GM19351 (cell line): ENCODE measurements around the gene PLPP1.
"Not testable (repeated sequence)": the region's sequence is repeated elsewhere in the genome, so short reads cannot be mapped to it uniquely, and the experiment has no call there.

Experiments
- ATAC-seq: cut with Tn5 transposase; IDR thresholded peaks from one replicate; pipeline ENCODE4 v1.9.1; 2021; ENCODE audit warnings: mild to moderate bottlenecking, moderate library complexity; ENCODE audit not compliant: unreplicated experiment

PLPP1 gene

GRCh38 chr5:55546947-55547346 is 12.2 kb upstream of the PLPP1 start:
- ATAC-seq = peak; percentile 51

- no peak for ATAC-seq
Measured at GRCh38 chr5:55544341-55544740, 9.6 kb upstream of the PLPP1 start.

DNA sequence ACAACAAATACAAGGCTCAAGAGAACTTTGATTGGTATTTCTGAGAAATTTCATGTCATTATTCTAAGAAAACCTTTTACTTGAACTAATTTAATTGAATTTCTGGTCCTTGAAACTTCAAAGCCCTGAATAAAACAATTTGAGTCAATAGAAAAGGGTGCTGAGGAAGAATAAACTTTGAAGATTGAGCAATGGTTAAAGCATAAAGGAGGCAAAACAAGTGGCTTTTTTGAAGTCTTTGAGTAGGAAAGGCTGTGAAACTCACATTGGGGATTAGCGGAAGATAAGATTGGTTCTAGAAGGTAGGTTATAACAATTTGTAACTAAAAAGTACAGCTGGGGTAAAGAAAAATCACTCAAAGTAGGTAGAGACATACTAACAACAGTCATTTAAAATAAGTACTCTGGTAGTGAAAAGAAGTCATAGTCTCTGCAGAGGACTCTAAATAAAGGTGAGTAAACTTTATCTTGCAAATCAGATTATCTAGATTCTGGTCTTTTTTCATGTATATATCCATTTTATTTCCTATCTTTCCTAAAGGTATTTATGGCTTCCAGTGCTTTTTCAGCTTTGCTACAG is 6.4 kb upstream of the PLPP1 start:
- ATAC-seq = no peak

- ATAC-seq = peak; percentile 47
Measured at GRCh38 chr5:55540525-55540924, 5.8 kb upstream of the PLPP1 start.

GRCh38 chr5:55540024-55540423 is 5.3 kb upstream of the PLPP1 start:
- ATAC-seq = peak; percentile 54

DNA sequence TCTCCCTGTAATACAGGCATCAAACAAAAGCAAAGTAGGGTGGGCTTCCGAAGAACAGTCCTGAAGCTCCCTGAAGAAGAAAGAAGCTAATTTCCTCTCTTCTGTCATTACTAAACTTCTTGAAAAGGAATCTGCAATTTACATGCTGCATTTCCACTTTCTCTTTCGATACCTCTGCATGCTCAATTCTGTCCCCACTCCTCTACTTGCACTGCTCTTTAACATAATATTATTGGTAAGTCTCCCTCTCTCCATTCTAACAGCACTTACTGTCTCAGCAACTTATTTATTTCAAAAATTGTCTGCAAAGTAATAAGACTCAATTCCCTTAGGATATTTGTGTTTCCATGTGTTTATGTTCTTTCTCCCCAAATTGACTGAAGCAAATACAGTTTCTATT is 3.9 kb upstream of the PLPP1 start:
- ATAC-seq = no peak

DNA sequence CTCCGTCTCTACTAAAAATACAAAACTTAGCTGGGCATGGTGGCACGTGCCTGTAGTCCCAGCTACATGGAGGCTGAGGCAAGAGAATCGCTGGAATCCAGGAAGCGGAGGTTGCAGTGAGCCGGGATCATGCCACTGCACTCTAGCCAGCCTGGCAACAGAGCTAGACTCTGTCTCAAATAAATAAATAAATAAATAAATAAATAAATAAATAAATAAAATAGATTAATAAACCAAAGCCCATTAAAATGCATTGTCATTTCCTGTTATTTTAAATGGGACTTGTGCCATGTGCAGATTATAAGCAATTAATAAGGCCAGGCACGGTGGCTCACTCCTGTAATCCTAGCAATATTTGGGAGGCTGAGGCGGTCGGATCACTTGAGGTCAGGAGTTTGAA is 2.6 kb upstream of the PLPP1 start:
- ATAC-seq = not testable (repeated sequence)

- ATAC-seq = peak; percentile 10
Measured at GRCh38 chr5:55535199-55535905, 588 bp upstream of the PLPP1 start.

DNA sequence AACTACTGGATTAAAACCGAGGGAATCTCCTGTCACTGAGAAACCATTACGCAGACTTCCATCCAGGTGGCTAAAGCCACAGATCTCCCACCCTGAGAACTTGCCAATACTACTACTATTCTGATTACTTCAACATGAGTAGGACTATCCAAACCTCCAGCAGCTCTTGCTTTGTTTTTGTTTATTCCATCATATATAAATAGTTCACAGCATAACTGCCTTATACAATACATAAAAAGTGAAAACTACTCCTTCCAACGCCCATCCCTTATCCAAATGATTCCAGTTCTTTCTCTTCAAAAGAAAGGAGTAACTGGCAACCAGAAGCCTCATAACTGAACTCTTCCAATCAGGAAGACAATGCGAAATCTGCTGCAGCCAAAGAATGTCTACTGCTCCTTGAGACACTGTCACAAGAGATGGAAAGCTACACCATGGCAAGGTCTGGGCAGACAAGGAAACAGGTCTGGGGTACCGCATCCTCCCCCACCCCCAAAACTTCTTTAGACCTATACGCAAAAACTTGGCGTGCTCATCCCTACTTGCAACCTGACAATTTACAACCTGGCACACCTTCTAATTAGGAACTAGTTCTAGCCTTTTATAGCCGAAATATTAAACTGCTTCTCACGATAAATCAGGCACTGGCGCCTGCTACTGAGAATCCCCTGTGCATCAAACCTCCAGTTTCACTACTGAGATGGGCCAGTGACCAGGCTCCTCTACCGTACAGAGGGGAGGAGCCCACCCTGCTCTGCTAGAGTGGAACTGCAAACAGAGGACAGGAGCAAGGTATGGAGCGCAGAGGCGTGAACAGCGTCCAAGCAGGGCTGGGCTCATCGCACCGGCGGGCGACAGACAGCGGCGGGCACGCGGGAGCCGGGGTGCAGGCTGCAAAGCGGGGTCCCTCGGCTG is 986 bp downstream of the PLPP1 start:
- ATAC-seq = peak; percentile 46

- ATAC-seq = no peak
Measured at GRCh38 chr5:55530669-55531068, 4.1 kb downstream of the PLPP1 start.

- ATAC-seq = no peak
Measured at GRCh38 chr5:55524816-55525215, 9.9 kb downstream of the PLPP1 start.

GRCh38 chr5:55523293-55523692 is 11.5 kb downstream of the PLPP1 start:
- ATAC-seq = no peak

- ATAC-seq = no peak
Measured at GRCh38 chr5:55521881-55522280, 12.9 kb downstream of the PLPP1 start.

- ATAC-seq = no peak
Measured at GRCh38 chr5:55520117-55520839, 14.5 kb downstream of the PLPP1 start.

DNA sequence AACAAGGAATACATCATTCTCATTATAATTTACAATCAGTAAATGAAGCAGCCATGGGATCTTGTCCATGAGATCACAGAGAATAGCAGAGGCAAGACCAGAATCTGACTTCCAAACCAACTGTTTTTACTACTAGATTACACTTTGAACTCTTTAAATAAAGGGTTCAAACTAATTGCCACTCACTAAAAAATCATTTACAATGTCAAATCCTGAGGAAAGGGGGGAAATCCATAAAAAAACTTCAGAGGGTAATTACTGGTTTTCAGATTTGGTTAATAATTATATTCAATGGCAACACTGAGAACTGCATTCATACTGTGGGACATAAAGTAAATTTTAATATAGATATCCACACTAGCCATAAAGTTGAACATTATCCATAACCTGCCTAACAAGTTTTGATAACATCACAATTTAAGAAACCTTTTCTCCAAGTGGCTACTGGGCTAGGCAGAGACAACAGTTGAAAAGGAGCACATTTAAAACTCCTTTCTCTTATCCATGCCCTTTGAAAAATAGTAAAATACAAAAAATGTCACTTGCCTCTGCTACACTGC is 15.9 kb downstream of the PLPP1 start:
- no peak for ATAC-seq

DNA sequence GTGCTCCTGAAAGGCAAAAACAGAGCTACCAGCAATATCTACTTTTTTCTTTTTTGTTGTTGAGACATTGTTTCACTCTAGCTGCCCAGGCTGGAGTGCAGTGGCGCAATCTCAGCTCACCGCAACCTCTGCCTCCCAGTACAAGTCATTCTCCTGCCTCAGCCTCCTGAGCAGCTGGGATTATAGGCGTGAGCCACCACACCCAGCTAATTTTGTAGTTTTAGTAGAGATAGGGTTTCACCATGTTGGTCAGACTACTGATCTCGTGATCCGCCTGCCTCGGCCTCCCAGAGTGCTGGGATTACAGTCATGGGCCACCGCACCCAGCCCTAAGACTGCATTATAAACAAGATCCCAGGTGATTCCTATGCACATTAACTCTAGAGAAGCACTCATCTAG is 17.0 kb downstream of the PLPP1 start:
- ATAC-seq = no peak

GRCh38 chr5:55511010-55511409 is 23.8 kb downstream of the PLPP1 start:
- ATAC-seq = no peak

GRCh38 chr5:55510523-55510880 is 24.3 kb downstream of the PLPP1 start:
- no peak for ATAC-seq

DNA sequence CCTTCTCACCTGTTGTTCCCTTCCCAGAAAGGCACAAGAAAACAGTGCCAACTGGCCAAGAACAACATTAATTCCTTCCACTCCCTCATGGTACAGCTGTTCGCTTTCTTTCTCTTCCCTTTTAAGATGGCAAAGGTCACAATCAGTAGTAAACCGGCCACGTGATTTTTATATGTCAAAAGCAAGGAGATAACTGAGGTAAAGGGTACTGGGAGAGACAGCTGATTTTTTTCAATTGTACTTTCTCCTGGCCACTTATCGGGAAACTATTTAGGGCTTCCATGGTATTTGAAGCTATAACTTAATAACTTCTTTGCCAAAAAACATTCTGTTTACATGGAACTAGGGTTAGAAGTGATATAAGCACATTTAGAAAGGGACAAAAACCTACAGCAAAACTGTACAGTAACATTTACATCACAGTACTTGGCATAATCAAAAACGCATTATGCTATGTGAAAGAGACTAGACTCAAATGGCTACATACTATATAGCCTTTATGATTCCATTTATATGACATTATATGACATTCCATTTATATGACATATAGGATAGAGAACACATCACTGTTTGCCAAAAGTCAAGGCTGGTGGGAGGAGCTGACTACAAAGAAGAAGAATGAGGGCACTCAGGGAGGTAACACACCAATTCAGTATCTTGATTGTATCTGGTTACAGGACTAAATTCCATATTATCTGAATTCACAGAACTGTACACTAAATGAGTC is 24.8 kb downstream of the PLPP1 start:
- no peak for ATAC-seq

- no peak for ATAC-seq
Measured at GRCh38 chr5:55509097-55509496, 25.7 kb downstream of the PLPP1 start.
